ENCODE results near the gene NRXN2. TPM values are rescaled to one million over a fixed set of nuclear protein-coding genes. Genes with fewer than 3 reads are reported as not detected.

The NRXN2 gene
- total and polyA plus RNA-seq, 4 donors, result 0.17 to 2.8 (median 1.4) TPM

- TF ChIP-seq NR2F2 (IDR thresholded peaks at IDR 0.05), result no peak
- no peak for TF ChIP-seq FOXA1 (IDR thresholded peaks at IDR 0.05)
- no peak for TF ChIP-seq FOXA2 (IDR thresholded peaks at IDR 0.05)
- no peak for TF ChIP-seq RXRA (IDR thresholded peaks at IDR 0.05)
- TF ChIP-seq, protein P1, sequence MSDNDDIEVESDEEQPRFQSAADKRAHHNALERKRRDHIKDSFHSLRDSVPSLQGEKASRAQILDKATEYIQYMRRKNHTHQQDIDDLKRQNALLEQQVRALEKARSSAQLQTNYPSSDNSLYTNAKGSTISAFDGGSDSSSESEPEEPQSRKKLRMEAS (IDR thresholded peaks at IDR 0.05), result no peak
Observed at GRCh38 chr11:64698427-64698826, 24.6 kb downstream of the NRXN2 start (continued).

DNA sequence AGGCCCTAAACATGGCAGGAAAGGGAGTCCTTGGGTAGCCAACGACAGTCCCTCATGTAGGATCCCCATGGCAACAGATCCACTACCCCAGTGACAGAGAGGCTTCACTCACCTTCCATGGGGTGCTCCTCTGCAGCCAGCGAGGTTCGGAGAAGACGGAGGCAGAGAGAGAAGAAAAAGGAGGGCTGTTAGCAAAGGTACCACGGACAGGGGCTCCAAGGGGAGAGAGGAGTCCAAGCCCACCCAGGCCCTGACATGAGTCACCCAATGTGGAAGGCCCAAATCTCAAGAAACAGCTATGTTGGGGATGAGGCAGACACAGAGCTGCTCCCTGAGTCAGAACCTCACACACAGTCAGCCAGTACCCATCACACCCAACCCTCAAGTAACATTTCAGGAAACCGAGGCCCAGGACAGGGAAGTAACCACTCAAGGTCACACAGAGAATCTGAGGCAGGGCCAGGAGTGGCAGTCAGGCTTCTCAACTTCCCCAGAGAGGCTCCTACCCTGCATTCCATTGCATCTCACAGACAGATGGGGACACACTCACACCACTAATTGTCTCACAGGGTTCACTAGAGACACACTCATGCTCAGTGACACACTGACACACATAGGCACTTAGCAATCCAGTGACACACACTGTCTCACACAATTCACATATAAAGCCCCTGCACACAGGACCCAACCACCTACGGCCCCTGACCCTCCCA is 25.2 kb downstream of the NRXN2 start:
- TF ChIP-seq JUND (IDR thresholded peaks at IDR 0.05), result no peak
- TF ChIP-seq, protein P2, sequence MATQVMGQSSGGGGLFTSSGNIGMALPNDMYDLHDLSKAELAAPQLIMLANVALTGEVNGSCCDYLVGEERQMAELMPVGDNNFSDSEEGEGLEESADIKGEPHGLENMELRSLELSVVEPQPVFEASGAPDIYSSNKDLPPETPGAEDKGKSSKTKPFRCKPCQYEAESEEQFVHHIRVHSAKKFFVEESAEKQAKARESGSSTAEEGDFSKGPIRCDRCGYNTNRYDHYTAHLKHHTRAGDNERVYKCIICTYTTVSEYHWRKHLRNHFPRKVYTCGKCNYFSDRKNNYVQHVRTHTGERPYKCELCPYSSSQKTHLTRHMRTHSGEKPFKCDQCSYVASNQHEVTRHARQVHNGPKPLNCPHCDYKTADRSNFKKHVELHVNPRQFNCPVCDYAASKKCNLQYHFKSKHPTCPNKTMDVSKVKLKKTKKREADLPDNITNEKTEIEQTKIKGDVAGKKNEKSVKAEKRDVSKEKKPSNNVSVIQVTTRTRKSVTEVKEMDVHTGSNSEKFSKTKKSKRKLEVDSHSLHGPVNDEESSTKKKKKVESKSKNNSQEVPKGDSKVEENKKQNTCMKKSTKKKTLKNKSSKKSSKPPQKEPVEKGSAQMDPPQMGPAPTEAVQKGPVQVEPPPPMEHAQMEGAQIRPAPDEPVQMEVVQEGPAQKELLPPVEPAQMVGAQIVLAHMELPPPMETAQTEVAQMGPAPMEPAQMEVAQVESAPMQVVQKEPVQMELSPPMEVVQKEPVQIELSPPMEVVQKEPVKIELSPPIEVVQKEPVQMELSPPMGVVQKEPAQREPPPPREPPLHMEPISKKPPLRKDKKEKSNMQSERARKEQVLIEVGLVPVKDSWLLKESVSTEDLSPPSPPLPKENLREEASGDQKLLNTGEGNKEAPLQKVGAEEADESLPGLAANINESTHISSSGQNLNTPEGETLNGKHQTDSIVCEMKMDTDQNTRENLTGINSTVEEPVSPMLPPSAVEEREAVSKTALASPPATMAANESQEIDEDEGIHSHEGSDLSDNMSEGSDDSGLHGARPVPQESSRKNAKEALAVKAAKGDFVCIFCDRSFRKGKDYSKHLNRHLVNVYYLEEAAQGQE (IDR thresholded peaks at IDR 0.05), result no peak
- TF ChIP-seq FOXA1 (IDR thresholded peaks at IDR 0.05), result no peak
- no peak for TF ChIP-seq SP1 (IDR thresholded peaks at IDR 0.05)
- TF ChIP-seq, protein P3, sequence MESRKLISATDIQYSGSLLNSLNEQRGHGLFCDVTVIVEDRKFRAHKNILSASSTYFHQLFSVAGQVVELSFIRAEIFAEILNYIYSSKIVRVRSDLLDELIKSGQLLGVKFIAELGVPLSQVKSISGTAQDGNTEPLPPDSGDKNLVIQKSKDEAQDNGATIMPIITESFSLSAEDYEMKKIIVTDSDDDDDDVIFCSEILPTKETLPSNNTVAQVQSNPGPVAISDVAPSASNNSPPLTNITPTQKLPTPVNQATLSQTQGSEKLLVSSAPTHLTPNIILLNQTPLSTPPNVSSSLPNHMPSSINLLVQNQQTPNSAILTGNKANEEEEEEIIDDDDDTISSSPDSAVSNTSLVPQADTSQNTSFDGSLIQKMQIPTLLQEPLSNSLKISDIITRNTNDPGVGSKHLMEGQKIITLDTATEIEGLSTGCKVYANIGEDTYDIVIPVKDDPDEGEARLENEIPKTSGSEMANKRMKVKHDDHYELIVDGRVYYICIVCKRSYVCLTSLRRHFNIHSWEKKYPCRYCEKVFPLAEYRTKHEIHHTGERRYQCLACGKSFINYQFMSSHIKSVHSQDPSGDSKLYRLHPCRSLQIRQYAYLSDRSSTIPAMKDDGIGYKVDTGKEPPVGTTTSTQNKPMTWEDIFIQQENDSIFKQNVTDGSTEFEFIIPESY (IDR thresholded peaks at IDR 0.05), result no peak
- TF ChIP-seq ATF3 (IDR thresholded peaks at IDR 0.05), result no peak
- Histone ChIP-seq H3K9ac (ENCODE audit: low read depth in 1 of 2, low read length in 2 of 2) (no peak overlapping the region), H3K9me3 (ENCODE audit: control insufficient read depth in 4 of 4, low read length in 3 of 4) (no peaks in the 10 kb centered on the region), H3K36me3 (ENCODE audit: control insufficient read depth in 4 of 4, insufficient read depth in 3 of 4, low read depth in 1 of 4, low read length in 3 of 4) (no peaks in the 10 kb centered on the region), H3K4me3 (ENCODE audit: low read depth in 1 of 3, low read length in 3 of 3) (no peak overlapping the region), H3K27ac (ENCODE audit: low read depth in 1 of 2, low read length in 2 of 2) (no peak overlapping the region), H3K27me3 (ENCODE audit: control insufficient read depth in 4 of 4, insufficient read depth in 4 of 4, low read length in 3 of 4) (peaks cover 0 to 5% (median under 1%) of the 10 kb centered on the region in 4 donors), H3K4me1 (ENCODE audit: control insufficient read depth in 4 of 4, insufficient read depth in 4 of 4, low read length in 3 of 4) (no peaks in the 10 kb centered on the region)
- WGBS, result 80% methylated on average over 7 of the region's 7 CpGs
- no peak for DNase-seq (ENCODE audit: low spot score)

- Histone ChIP-seq H3K4me1 (ENCODE audit: control insufficient read depth in 4 of 4, insufficient read depth in 4 of 4, low read length in 3 of 4) (no peaks in the 10 kb centered on the region), H3K27ac (ENCODE audit: low read depth in 1 of 2, low read length in 2 of 2) (no peak overlapping the region), H3K27me3 (ENCODE audit: control insufficient read depth in 4 of 4, insufficient read depth in 4 of 4, low read length in 3 of 4) (peaks cover 0 to 5% (median under 1%) of the 10 kb centered on the region in 4 donors), H3K36me3 (ENCODE audit: control insufficient read depth in 4 of 4, insufficient read depth in 3 of 4, low read depth in 1 of 4, low read length in 3 of 4) (no peaks in the 10 kb centered on the region), H3K4me3 (ENCODE audit: low read depth in 1 of 3, low read length in 3 of 3) (no peak overlapping the region), H3K9me3 (ENCODE audit: control insufficient read depth in 4 of 4, low read length in 3 of 4) (no peaks in the 10 kb centered on the region), H3K9ac (ENCODE audit: low read depth in 1 of 2, low read length in 2 of 2) (no peak overlapping the region)
- no peak for DNase-seq (ENCODE audit: low spot score)
- 83% methylated on average over 8 of the region's 8 CpGs for WGBS
- TF ChIP-seq SP1 (IDR thresholded peaks at IDR 0.05), result no peak
- no peak for TF ChIP-seq RXRA (IDR thresholded peaks at IDR 0.05)
- no peak for TF ChIP-seq HNF4G (IDR thresholded peaks at IDR 0.05)
- TF ChIP-seq EGR1 (IDR thresholded peaks at IDR 0.05; ENCODE audit: low read depth in 2 of 2), result no peak
- TF ChIP-seq NR2F2 (IDR thresholded peaks at IDR 0.05), result no peak
- TF ChIP-seq, protein P2 (IDR thresholded peaks at IDR 0.05), result no peak
- TF ChIP-seq, protein P1 (IDR thresholded peaks at IDR 0.05), result no peak
- TF ChIP-seq, protein P3 (IDR thresholded peaks at IDR 0.05), result no peak
- TF ChIP-seq JUND (IDR thresholded peaks at IDR 0.05), result no peak
- no peak for TF ChIP-seq FOXA2 (IDR thresholded peaks at IDR 0.05)
- TF ChIP-seq GABPA (IDR thresholded peaks at IDR 0.05 in 1 of 2, conservative IDR thresholded peaks at IDR 0.05 in 1 of 2), result no peak
- TF ChIP-seq ATF3 (IDR thresholded peaks at IDR 0.05), result no peak
Observed at GRCh38 chr11:64696045-64696444, 27.0 kb downstream of the NRXN2 start.

Data from liver (tissue), 9 donors.